Anterior cingulate cortex (tissue), 58 donors: ENCODE results near the gene VPS45.
"Not testable (repeated sequence)": the region's sequence is repeated elsewhere in the genome, so short reads cannot be mapped to it uniquely, and the experiment has no call there.

Experiments used
- DNase-seq, 58 donors: peaks; one replicate each; lab custom pipeline; 2025; lab: John Stamatoyannopoulos, UW

Gene VPS45

GRCh38 chr1:150183061-150183460, 115.5 kb downstream of the VPS45 start:
- no peak for DNase-seq

GRCh38 chr1:150185481-150185880, 117.9 kb downstream of the VPS45 start:
- DNase-seq, result no peak

GRCh38 chr1:150186438-150186788, 118.8 kb downstream of the VPS45 start:
- not testable (repeated sequence) for DNase-seq

GRCh38 chr1:150186789-150187559, 119.4 kb downstream of the VPS45 start:
- DNase-seq, result peak in 8 of 58 donors; percentile 5 to 54 (median 28)

GRCh38 chr1:150187560-150187931, 120.0 kb downstream of the VPS45 start:
- DNase-seq, result peak in 5 of 58 donors; percentile 4 to 48 (median 18)

GRCh38 chr1:150192012-150192411, 124.4 kb downstream of the VPS45 start:
- DNase-seq, result no peak

GRCh38 chr1:150194381-150195031, 126.9 kb downstream of the VPS45 start:
- DNase-seq, result no peak
